GM21786 (cell line): ENCODE data around the gene NOVA2.

Experiments used
- ATAC-seq: cut with Tn5 transposase; IDR thresholded peaks from one replicate; pipeline ENCODE4 v1.9.1; 2021; ENCODE audit not compliant: unreplicated experiment

Gene NOVA2

DNA sequence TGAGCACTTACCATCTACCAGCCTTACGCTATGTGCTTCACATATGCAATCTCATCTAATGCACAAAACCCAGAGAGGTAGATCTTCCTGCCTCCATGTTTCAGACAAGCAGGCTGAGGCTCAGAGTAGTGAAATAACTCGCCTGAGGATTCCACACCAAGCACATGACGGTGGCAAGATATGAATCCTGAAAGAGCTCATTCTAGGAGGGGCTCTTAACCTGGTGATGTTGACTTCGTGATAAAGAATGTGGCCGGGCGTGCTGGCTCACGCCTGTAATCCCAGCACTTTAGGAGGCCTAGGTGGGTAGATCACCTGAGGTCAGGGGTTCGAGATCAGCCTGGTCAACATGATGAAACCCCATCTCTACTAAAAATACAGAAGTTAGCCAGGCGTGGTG, 5.0 kb downstream of the NOVA2 start:
- no peak for ATAC-seq

DNA sequence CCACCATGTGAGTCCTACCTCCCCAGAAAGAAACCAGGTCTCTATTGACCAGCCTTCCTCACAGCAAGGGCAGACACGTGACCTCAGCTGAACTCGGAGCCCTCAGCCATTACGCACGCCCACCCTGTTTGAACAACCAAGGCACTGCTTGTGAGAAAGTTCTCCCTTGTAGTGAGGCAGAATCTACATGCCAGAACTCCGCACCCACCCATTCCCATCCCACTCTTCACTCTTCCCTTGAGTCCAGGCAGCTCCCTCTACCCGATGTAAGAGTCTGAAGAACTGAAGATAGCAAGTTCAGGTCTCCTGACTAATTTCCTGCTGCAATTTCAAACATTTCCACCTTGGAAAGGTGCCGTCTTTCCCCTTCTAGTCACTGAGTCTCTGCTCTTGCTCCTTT, 6.4 kb downstream of the NOVA2 start:
- ATAC-seq = no peak

- ATAC-seq = no peak
Measured at GRCh38 chr19:45962021-45962420, 11.6 kb downstream of the NOVA2 start.

GRCh38 chr19:45960595-45961235, 12.9 kb downstream of the NOVA2 start:
- no peak for ATAC-seq

DNA sequence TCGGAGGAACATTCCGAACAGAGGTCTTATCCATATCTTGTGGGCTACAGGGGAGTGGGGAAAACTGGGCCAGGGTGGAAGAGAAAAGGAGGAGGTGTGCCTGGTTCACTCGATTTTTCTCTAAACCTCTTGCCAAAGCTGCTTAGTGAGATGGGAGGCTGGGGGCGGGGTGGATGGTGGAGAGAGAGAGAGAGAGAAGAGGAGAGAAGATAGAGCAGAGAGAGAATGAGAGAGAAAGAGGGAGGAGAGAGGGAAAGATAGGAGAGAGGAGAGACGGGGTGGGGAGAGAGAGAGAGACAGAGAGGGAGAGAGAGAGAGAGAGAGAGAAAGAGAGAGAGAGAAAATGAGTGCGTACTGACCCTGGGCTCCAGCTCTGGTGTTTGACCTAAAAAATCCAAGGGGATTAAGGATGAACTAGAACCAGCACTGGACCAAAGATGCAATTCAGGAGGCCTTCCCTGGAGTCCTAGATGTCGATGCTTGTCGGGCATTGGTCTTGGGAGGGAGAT, 14.1 kb downstream of the NOVA2 start:
- no peak for ATAC-seq

GRCh38 chr19:45958769-45959516, 14.7 kb downstream of the NOVA2 start:
- ATAC-seq = no peak

DNA sequence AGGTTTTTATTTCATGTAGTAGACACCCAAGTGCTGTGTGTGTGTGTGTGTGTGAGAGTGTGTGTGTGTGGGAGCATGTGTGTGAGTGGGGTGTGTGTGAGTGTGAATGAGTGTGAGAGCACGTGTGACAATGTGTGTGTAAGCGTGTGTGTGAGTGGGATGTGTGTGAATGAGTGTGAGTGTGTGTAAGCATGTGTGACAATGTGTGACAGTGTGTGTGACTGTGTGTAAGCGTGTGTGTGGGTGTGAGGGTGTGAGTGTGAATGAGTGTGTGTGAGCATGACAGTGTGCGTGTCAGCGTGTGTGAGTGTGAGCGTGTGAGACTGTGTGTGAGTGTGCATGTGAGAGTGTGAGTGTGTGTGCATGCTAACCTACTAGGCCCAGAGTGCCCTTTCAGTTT, 15.3 kb downstream of the NOVA2 start:
- ATAC-seq = no peak

- no peak for ATAC-seq
Measured at GRCh38 chr19:45955905-45956608, 17.6 kb downstream of the NOVA2 start.

DNA sequence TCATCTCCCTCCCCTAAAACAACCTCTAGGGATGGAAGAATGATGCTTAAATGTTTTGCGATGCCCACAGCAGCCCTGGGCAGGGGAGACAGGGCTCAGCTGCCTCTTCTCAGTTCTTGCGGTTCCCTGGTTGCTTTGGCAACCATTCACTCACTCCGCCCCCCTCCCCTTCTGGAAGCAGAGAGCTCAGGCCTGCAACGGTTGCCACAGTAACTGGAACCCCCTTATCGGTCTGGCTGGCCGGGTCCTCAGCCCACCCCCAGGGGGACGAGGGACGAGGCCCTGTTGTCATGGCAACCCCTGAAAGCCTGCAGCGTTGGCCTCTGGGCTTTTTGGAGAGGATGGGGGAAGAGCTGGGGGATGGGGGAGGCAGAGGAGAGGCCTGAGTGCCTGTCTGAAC, 19.5 kb downstream of the NOVA2 start:
- ATAC-seq = no peak

DNA sequence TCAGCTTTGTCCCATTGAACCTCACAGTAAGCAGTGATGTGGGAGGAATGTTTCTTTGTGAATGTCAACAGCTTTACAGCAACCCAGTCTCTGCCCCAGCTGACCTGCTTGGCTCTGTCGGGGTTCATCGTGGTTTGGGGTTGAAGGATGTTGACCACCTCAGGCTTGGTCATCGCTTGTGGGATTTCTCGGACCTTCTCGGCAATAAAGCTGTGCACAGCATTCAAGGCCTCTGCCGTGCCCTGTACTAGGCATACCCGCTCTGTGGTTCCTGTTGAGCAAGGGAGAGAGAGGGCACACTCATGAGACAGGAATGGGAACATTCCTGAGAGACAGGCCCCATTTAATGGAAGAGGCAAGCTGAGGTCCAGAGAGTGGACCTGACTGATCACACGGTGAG, 20.0 kb downstream of the NOVA2 start:
- no peak for ATAC-seq

DNA sequence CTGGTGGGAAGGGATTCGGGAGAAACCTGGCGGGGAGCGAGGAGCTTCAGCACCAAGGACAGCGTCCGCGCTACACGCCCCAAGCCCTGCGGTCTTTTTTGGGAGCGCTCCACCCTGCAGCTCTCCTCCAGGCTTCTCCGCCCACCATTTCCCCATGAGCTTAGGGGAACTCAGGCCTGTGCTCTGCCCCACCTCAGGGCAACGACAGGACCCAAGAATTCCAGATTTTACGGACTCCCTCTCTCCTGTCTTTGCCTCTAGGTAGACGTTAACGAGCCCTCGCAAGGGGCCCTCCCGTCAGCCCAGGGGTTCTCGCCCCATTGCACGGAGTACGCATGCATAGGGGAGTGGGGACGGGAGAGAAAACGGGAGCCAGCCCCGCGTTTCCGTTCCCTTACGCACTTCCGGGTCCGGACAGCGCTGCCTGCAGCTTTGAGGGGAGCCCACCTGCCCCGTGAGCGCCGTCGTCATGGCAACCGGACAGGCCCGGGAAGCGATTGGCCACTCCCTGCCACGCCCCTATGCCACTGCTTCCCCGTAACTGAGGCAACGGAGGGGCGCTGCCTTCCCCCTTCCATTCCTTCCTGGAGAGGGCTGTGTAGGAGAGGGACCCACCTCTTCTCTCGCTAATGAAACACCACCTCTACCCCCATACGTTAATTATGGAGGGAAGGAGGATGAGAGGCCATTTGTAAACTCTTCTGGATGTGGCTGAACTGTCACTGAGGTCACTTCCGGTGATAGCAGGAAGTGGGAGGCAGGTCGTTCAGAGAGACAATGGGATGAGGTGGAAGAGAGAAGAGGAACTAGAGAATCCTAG, 20.8 kb downstream of the NOVA2 start:
- ATAC-seq = no peak

- ATAC-seq = no peak
Measured at GRCh38 chr19:45952341-45952685, 21.4 kb downstream of the NOVA2 start.

DNA sequence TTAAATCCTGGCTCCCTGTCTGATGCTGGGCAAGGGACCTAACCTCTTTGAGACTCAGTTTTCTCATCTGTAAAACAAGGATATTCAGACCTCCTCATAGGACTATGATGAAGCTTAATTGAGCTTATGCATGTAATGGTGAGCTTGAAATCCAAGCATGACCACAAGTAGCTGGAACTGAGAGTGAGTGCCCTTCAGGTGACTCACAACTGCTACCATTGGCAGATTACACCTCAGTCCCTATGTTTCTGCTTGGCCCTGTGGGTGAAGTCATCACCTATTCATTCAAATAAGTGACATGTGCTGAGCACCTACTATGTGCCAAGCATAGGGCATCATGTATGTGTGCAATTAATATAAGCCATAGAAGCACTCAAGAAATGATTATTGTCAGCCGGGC, 25.7 kb downstream of the NOVA2 start:
- ATAC-seq = no peak

GRCh38 chr19:45940515-45940805, 33.2 kb downstream of the NOVA2 start:
- no peak for ATAC-seq

DNA sequence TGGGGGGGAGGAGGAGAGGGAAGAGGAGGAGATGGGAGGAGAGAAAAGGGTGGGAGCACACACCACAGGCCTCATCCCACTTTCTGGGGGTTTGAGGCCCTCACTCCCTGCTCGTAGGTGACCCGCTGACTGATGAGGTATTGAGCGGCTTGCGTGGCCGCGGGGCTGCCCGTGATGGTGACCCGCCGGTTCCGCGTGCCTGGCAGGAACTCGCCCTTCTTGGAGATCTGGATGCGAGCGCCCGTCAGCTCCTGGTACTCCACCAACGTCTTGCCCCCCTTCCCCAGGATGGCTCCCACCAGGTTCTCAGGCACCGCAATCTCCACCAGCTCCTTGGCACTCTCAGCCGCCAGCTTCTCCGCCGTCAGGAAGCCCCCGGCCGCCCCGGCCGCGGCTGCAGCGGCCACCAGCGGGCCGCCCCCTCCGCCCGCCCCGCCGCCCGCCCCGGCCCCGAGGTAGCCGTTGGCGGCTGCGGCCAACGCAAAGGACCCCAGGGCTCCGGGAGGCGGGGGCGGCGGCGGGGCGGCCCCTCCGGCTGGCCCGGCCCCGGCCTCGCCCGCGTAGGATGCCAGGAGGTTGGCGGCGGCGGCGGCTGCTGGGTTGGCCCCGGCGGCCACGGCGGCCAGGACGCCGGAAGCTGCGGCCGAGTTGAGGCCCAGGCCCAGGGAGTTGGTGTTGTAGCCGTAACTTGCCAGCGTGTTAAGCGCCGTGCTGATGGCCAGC, 33.7 kb downstream of the NOVA2 start:
- ATAC-seq = no peak

GRCh38 chr19:45938733-45939319, 34.8 kb downstream of the NOVA2 start:
- no peak for ATAC-seq

DNA sequence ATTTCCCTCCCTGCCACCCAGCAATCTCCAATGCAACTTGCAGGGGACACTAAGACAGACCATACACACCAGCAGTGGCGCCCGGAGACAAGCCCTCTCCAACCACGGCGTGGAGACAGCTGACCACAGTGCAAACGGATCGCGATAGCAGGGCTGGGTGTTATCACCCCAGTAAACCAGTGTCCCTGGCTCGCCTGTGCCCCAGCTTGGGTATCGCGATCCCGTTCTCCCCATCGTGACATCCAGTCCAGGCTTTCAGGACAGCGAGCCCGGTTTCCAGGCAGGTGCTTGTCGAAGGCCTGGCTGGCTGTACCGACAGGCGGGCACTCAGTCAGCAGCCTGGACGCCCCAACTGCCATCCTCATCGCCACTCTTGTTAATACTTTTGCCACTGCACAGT, 38.4 kb downstream of the NOVA2 start:
- ATAC-seq = no peak

- no peak for ATAC-seq
Measured at GRCh38 chr19:45934551-45935230, 39.0 kb downstream of the NOVA2 start.

GRCh38 chr19:45933759-45934158, 39.9 kb downstream of the NOVA2 start:
- no peak for ATAC-seq

- ATAC-seq = no peak
Measured at GRCh38 chr19:45931055-45931454, 42.6 kb downstream of the NOVA2 start.
